Smooth muscle cell (in vitro differentiated cells): Measurements from ENCODE around the gene OSTM1. TPM values are rescaled to one million over a fixed set of nuclear protein-coding genes. Genes with fewer than 3 reads are reported as not detected.
"Not testable (repeated sequence)": the region's sequence is repeated elsewhere in the genome, so short reads cannot be mapped to it uniquely, and the experiment has no call there.

ENCODE experiments used
- DNase-seq: peaks from one replicate; lab custom pipeline; 2025; ENCODE audit not compliant: unreplicated experiment; lab: John Stamatoyannopoulos, UW
- H2AFZ ChIP-seq: fragments of 200-600 bp; sonication (generic); 2 replicates; pipeline ENCODE4 v1.6.0; 2016; ENCODE audit warnings: antibody characterized with exemption, low read depth, mild to moderate bottlenecking
- H3F3A ChIP-seq: fragments of 200-600 bp; sonication (generic); 2 replicates; pipeline ENCODE4 v1.6.0; 2017; ENCODE audit warnings: antibody characterized with exemption, low read depth
- H3K27ac ChIP-seq: fragments of 200-600 bp; sonication (generic); 2 replicates; pipeline ENCODE4 v1.5.1; 2016; ENCODE audit warnings: low read depth, mild to moderate bottlenecking
- H3K27me3 ChIP-seq: fragments of 200-600 bp; sonication (generic); 2 replicates; pipeline ENCODE4 v1.6.1; 2016; ENCODE audit warnings: low read depth, mild to moderate bottlenecking
- H3K36me3 ChIP-seq: fragments of 200-600 bp; sonication (generic); 2 replicates; pipeline ENCODE4 v1.5.1; 2016; ENCODE audit warnings: low read depth
- H3K4me1 ChIP-seq: fragments of 200-600 bp; sonication (generic); 2 replicates; pipeline ENCODE4 v1.5.1; 2016; ENCODE audit warnings: low read depth
- H3K4me2 ChIP-seq: fragments of 200-600 bp; sonication (generic); 2 replicates; pipeline ENCODE4 v1.6.0; 2016; ENCODE audit warnings: mild to moderate bottlenecking
- H3K4me3 ChIP-seq: fragments of 200-600 bp; sonication (generic); 2 replicates; pipeline ENCODE4 v1.5.1; 2016; ENCODE audit warnings: mild to moderate bottlenecking
- H3K79me2 ChIP-seq: fragments of 200-600 bp; sonication (generic); 2 replicates; pipeline ENCODE4 v1.6.0; 2016; ENCODE audit warnings: low read depth, mild to moderate bottlenecking
- H3K9ac ChIP-seq: fragments of 200-600 bp; sonication (generic); 2 replicates; pipeline ENCODE4 v1.6.0; 2016; ENCODE audit warnings: low read depth
- H3K9me3 ChIP-seq: fragments of 200-600 bp; sonication (generic); replicated peaks from 2 replicates; pipeline ENCODE4 v1.5.1; 2016; ENCODE audit warnings: low read depth
- H4K20me1 ChIP-seq: fragments of 200-600 bp; sonication (generic); 2 replicates; pipeline ENCODE4 v1.6.0; 2016; ENCODE audit warnings: low read depth
- CTCF ChIP-seq: fragments of 200-600 bp; sonication (generic); IDR thresholded peaks from 2 replicates; pipeline ENCODE4 v1.5.1; 2017; ENCODE audit warnings: borderline replicate concordance, mild to moderate bottlenecking, antibody characterized with exemption; ENCODE audit not compliant: insufficient read depth, poor library complexity, severe bottlenecking
- WGBS: methylation state at CpG from one replicate; pipeline ENCODE4 v1.1.7; 2016; ENCODE audit warnings: low lambda C conversion rate; 5-methylcytosine and 5-hydroxymethylcytosine counted together
- polyA plus RNA-seq: library from polyadenylated mRNA; unstranded; fragments of >200 nt; fragmentation: Nextera tagmentation; extraction: Ambion mirVana; gene quantifications from 2 replicates; pipeline ENCODE4 v1.2.1, GENCODE V29; 2016
- total RNA-seq: library from RNA; depleted of rRNA; stranded (reverse); fragments of >200 nt; gene quantifications from 2 replicates; pipeline ENCODE4 v1.2.3, GENCODE V29; 2014

Gene OSTM1
- total and polyA plus RNA-seq, 2 experiments from 2014 or later: 11.7 to 31.4 TPM

DNA sequence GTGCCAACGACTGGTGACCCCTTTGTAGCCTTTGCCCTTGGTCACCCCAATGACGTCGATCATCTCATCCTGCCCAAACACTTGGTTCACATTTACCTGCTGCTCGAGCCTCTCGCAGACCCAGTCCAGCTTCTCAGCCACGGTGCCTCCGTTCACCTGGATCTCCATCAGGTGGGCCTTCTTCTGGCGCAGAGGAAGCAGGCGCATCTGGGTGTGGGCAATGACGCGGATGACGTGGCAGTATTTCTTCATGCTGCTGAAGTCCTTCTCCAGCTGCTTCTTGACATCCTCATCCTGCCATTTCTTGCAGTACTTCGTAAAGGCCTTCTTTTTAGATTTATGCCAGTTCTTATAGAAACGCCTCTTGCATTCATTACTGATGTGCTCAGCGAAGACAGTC is 69.7 kb downstream of the OSTM1 start:
- H3K27me3 ChIP-seq: no peaks in the 10 kb centered on the region
- no peaks in the 10 kb centered on the region for H4K20me1 ChIP-seq
- H3K9ac ChIP-seq: no peak overlapping the region
- no peak overlapping the region for H3K4me2 ChIP-seq
- H3K4me3 ChIP-seq: no peak overlapping the region
- H3K79me2 ChIP-seq: no peaks in the 10 kb centered on the region
- 98% methylated on average over 15 of the region's 15 CpGs for WGBS
- H3K36me3 ChIP-seq: no peaks in the 10 kb centered on the region
- H2AFZ ChIP-seq: no peak overlapping the region
- peaks cover 4% of the 10 kb centered on the region for H3K9me3 ChIP-seq
- H3K4me1 ChIP-seq: no peaks in the 10 kb centered on the region
- H3K27ac ChIP-seq: no peak overlapping the region
- DNase-seq: no peak
- no peaks in the 10 kb centered on the region for H3F3A ChIP-seq
- no peak for TF ChIP-seq CTCF

DNA sequence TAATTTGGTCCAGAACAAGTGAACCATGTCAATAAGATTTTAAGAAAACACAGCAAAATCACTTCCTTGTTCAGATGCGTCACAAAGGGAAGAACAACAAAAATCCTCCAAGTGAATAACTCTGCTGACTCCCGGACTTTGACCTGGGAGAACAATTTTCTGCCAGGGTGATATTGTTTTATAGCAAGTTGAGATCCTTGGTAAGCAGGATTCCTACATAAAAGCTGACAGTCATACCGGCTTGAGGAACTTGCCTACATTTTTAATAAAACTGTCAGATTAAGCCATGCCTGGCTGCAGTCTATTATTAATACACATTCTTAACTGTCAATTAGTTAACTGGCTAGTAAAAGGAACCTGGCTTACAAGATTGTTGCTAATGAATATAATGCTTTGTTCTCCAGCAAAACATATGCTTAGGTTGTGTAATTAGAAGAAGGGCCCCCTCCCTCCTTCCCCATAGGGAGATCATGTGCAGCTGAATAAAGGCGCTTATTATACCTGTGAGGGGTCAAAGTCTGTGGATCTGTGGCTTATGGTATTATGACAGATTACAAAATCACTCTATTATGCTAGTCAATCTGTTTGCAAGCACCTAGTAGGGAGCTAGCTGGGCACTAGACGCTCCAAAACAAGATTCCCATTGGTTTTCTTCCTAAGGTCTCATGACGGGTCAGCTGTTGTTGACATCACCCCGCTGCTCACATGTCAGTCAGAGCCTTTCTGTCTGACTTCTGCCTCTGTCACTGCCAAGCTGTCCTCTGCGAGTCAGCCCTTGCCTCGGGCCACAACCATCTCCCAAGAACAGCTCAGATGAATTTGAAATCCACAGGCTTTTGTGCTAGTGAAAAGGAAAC is 71.9 kb downstream of the OSTM1 start:
- no peaks in the 10 kb centered on the region for H4K20me1 ChIP-seq
- peak overlapping the region; percentile 30 for H3K9ac ChIP-seq
- H3K9me3 ChIP-seq: no peaks in the 10 kb centered on the region
- 52% methylated on average over 9 of the region's 9 CpGs for WGBS
- H2AFZ ChIP-seq: peak overlapping the region; percentile 67
- H3K4me1 ChIP-seq: no peaks in the 10 kb centered on the region
- TF ChIP-seq CTCF: no peak
- no peak for DNase-seq
- no peaks in the 10 kb centered on the region for H3K27me3 ChIP-seq
- no peaks in the 10 kb centered on the region for H3F3A ChIP-seq
- no peaks in the 10 kb centered on the region for H3K79me2 ChIP-seq
- H3K4me3 ChIP-seq: no peak overlapping the region
- H3K27ac ChIP-seq: peak overlapping the region; percentile 79
- H3K36me3 ChIP-seq: no peaks in the 10 kb centered on the region
- peak overlapping the region; percentile 9 for H3K4me2 ChIP-seq

DNA sequence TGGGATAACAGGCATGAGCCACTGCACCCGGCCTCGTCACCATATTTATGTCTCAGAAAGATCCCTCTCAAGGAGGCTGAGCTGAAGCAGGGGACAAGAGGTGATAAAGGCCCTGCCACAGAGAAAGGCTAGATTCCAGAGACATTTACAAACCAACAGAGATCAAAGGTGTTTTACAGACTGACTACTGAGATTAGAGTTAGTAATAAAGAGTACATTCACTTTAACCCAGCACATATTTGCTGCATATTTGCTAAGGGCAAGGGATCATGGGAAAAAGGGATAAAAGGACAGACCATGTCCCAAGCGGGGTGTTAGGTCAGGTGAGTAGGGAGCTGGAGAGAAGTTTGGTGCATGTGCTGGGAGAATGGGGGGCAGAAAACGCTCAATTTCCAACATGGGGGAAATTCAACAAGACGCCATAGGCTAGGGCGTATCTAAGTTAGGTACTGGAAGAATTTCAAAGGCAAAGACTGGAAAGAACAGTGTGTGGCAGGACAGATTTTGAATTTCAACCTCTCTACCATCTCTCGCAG is 72.8 kb downstream of the OSTM1 start:
- no peak for TF ChIP-seq CTCF
- DNase-seq: no peak
- WGBS: 90% methylated on average over 7 of the region's 7 CpGs

GRCh38 chr6:108000259-108000658 is 74.3 kb downstream of the OSTM1 start:
- not testable (repeated sequence) for H3K4me3 ChIP-seq, H3K27ac ChIP-seq, H3K27me3 ChIP-seq, H3K4me2 ChIP-seq, H3K9ac ChIP-seq, H3K4me1 ChIP-seq, H2AFZ ChIP-seq, DNase-seq, H3K36me3 ChIP-seq, H3K79me2 ChIP-seq, H3F3A ChIP-seq, H3K9me3 ChIP-seq, H4K20me1 ChIP-seq
- 95% methylated on average over 5 of the region's 5 CpGs for WGBS

More for the DNA sequence above, 72.8 kb downstream of the OSTM1 start:
- H3K9ac ChIP-seq: no peak overlapping the region
- H3K4me2 ChIP-seq: no peak overlapping the region
- no peaks in the 10 kb centered on the region for H3K27me3 ChIP-seq
- H3K36me3 ChIP-seq: no peaks in the 10 kb centered on the region
- no peak overlapping the region for H3K4me3 ChIP-seq
- no peak overlapping the region for H3K27ac ChIP-seq
- H3K9me3 ChIP-seq: no peaks in the 10 kb centered on the region
- H3F3A ChIP-seq: no peaks in the 10 kb centered on the region
- no peaks in the 10 kb centered on the region for H4K20me1 ChIP-seq
- H3K4me1 ChIP-seq: no peaks in the 10 kb centered on the region
- no peaks in the 10 kb centered on the region for H3K79me2 ChIP-seq
- no peak overlapping the region for H2AFZ ChIP-seq
